CD14-positive monocyte (primary cell): ENCODE data around the gene TXNRD2. TPM values are rescaled to one million over a fixed set of nuclear protein-coding genes. Genes with fewer than 3 reads are reported as not detected.
"Not testable (repeated sequence)": the region's sequence is repeated elsewhere in the genome, so short reads cannot be mapped to it uniquely, and the experiment has no call there.

Source experiments
- DNase-seq, 3 donors: peaks; one replicate each; pipeline ENCODE4 v3.0.0-alpha.2; 2011 to 2022
- H2AFZ ChIP-seq: 2 replicates; pipeline ENCODE4 v1.6.0; 2012; ENCODE audit warnings: mild to moderate bottlenecking, low read depth, low read length, inconsistent platforms; ENCODE audit not compliant: insufficient read depth, poor library complexity, severe bottlenecking
- H3K27ac ChIP-seq, 2 donors: 1 replicate in 1 of 2; 2 replicates in 1 of 2; pipeline ENCODE4 v1.5.1; 2012 to 2013; ENCODE audit warnings: low read length in 2 of 2, control low read depth in 1 of 2, inconsistent platforms in 1 of 2, low read depth in 1 of 2, mild to moderate bottlenecking in 1 of 2
- H3K27me3 ChIP-seq, 2 donors: one replicate each; pipeline versions ENCODE4 v1.6.0 to v1.6.1; 2011 to 2013; ENCODE audit warnings: low read length in 2 of 2; ENCODE audit not compliant: control insufficient read depth in 2 of 2, insufficient read depth in 2 of 2
- H3K36me3 ChIP-seq, 2 donors: replicated peaks in 1 of 2; 1 replicate in 1 of 2; 2 replicates in 1 of 2; pipeline versions ENCODE4 v1.5.1 to v1.6.1; 2012 to 2013; ENCODE audit warnings: low read length in 2 of 2, control low read depth in 1 of 2, inconsistent platforms in 1 of 2, mild to moderate bottlenecking in 1 of 2; ENCODE audit not compliant: insufficient read depth in 2 of 2, control insufficient read depth in 1 of 2
- H3K4me1 ChIP-seq, 2 donors: 1 replicate in 1 of 2; 2 replicates in 1 of 2; pipeline versions ENCODE4 v1.5.1 to v1.6.1; 2012 to 2013; ENCODE audit warnings: low read length in 2 of 2, control low read depth in 1 of 2, inconsistent platforms in 1 of 2, mild to moderate bottlenecking in 1 of 2, moderate library complexity in 1 of 2; ENCODE audit not compliant: insufficient read depth in 2 of 2, control insufficient read depth in 1 of 2
- H3K4me2 ChIP-seq: replicated peaks from 2 replicates; pipeline ENCODE3; 2012; ENCODE audit warnings: low read length, moderate library complexity, mild to moderate bottlenecking; ENCODE audit not compliant: poor library complexity, severe bottlenecking; ENCODE audit errors: extremely low read depth
- H3K4me3 ChIP-seq, 3 experiments: fragments of 200-600 bp in 1 of 3; sonication (generic) in 1 of 3; replicated peaks in 1 of 3; 1 replicate in 2 of 3; 2 replicates in 1 of 3; pipeline ENCODE4 v1.5.1; 2011 to 2013; ENCODE audit warnings: low read length in 3 of 3, mild to moderate bottlenecking in 3 of 3, control low read depth in 2 of 3, low read depth in 2 of 3, inconsistent platforms in 1 of 3, moderate library complexity in 1 of 3
- H3K79me2 ChIP-seq: 2 replicates; pipeline ENCODE4 v1.6.0; 2012; ENCODE audit warnings: mild to moderate bottlenecking, control low read depth, inconsistent platforms, low read length, moderate library complexity; ENCODE audit not compliant: insufficient read depth
- H3K9ac ChIP-seq: 2 replicates; pipeline ENCODE4 v1.6.0; 2017; ENCODE audit warnings: low read length, mild to moderate bottlenecking; ENCODE audit not compliant: insufficient read depth, poor library complexity, severe bottlenecking
- H3K9me3 ChIP-seq, 2 donors: replicated peaks in 1 of 2; 1 replicate in 1 of 2; 2 replicates in 1 of 2; pipeline versions ENCODE4 v1.5.1 to v1.6.1; 2012 to 2013; ENCODE audit warnings: low read length in 2 of 2, control low read depth in 1 of 2; ENCODE audit not compliant: control insufficient read depth in 1 of 2, insufficient read depth in 1 of 2
- H4K20me1 ChIP-seq: 2 replicates; pipeline ENCODE4 v1.6.0; 2012; ENCODE audit warnings: mild to moderate bottlenecking, low read length, control low read depth, moderate library complexity; ENCODE audit not compliant: insufficient read depth
- H3K27ac Mint-ChIP-seq, 7 donors: one replicate each; pipeline ENCODE4 v1.8.0; 2020; ENCODE audit warnings: mild to moderate bottlenecking in 7 of 7, mixed read lengths in 7 of 7, moderate library complexity in 6 of 7, inconsistent platforms in 2 of 7
- H3K27me3 Mint-ChIP-seq, 3 donors: one replicate each; pipeline ENCODE4 v1.8.0; 2021 to 2022; ENCODE audit warnings: low read depth in 3 of 3, mild to moderate bottlenecking in 3 of 3, mixed read lengths in 3 of 3, moderate library complexity in 3 of 3, inconsistent platforms in 1 of 3
- H3K36me3 Mint-ChIP-seq, 2 donors: one replicate each; pipeline ENCODE4 v1.8.0; 2020; ENCODE audit warnings: mixed read lengths in 2 of 2, inconsistent platforms in 1 of 2, mild to moderate bottlenecking in 1 of 2
- H3K4me1 Mint-ChIP-seq: one replicate; pipeline ENCODE4 v1.8.0; 2020; ENCODE audit warnings: mild to moderate bottlenecking, mixed read lengths
- H3K4me3 Mint-ChIP-seq, 2 donors: one replicate each; pipeline ENCODE4 v1.8.0; 2020; ENCODE audit warnings: mild to moderate bottlenecking in 2 of 2, mixed read lengths in 2 of 2, moderate library complexity in 1 of 2
- H3K9me3 Mint-ChIP-seq, 7 donors: one replicate each; pipeline ENCODE4 v1.8.0; 2020 to 2022; ENCODE audit warnings: mixed read lengths in 7 of 7, mild to moderate bottlenecking in 6 of 7, moderate library complexity in 6 of 7, inconsistent platforms in 2 of 7
- WGBS: methylation state at CpG from one replicate; pipeline ENCODE4 v1.1.5; 2013; ENCODE audit warnings: missing lambda C conversion rate; ENCODE audit not compliant: insufficient coverage; 5-methylcytosine and 5-hydroxymethylcytosine counted together
- intact Hi-C, 2 donors: fragments of 100-400 bp; cut with micrococcal nuclease; formaldehyde crosslinking; loops; one replicate each; pipeline versions ENCODE4 v1.15.0 to v1.15.1; 2023
- polyA plus RNA-seq, 3 donors: library from polyadenylated mRNA; depleted of rRNA in 1 of 3; unstranded in 2 of 3; stranded (reverse) in 1 of 3; fragments of 300-500 nt in 2 of 3; fragments of >200 nt in 1 of 3; fragmentation: Illumina TruSeq in 2 of 3; gene quantifications; 1 replicate in 2 of 3; 2 replicates in 1 of 3; pipeline ENCODE4 v1.2.3, GENCODE V29; 2012 to 2021
- TF ChIP-seq, protein P1 (sequence below): fragments of 200-600 bp; IDR thresholded peaks from one replicate; pipeline ENCODE4 v1.8.0; 2022; ENCODE audit warnings: antibody characterized with exemption, mild to moderate bottlenecking

The TXNRD2 gene
- polyA plus RNA-seq, 3 donors = 24.9 to 54.9 (median 30.8) TPM

GRCh38 chr22:19884954-19885751 is 56.5 kb downstream of the TXNRD2 start:
- Mint-ChIP-seq H3K4me3 (no peak overlapping the region), H3K27me3 (peaks cover 0 to 2% (median 0%) of the 10 kb centered on the region in 3 donors), H3K4me1 (peaks cover 25% of the 10 kb centered on the region), H3K36me3 (peaks cover 19 to 52% of the 10 kb centered on the region in 2 donors), H3K9me3 (no peaks in the 10 kb centered on the region), H3K27ac (peak overlapping the region in 5 of 7 donors; percentile 82 to 96 (median 89))
- Histone ChIP-seq H3K79me2 (no peaks in the 10 kb centered on the region), H3K4me3 (no peak overlapping the region), H4K20me1 (no peaks in the 10 kb centered on the region), H3K27me3 (no peaks in the 10 kb centered on the region), H2AFZ (no peak overlapping the region), H3K27ac (peak overlapping the region in 1 of 2 donors; percentile 90), H3K4me2 (no peak overlapping the region), H3K9me3 (no peaks in the 10 kb centered on the region), H3K36me3 (peaks cover 17 to 24% of the 10 kb centered on the region in 2 donors), H3K4me1 (peaks cover 24 to 29% of the 10 kb centered on the region in 2 donors), H3K9ac (no peak overlapping the region)
- intact Hi-C loops = loop anchor here in 1 of 2 donors (5.0 kb wide), 1 partner anchor 33 kb away; the partner anchor contains the start of genes GNB1L and RTL10
- TF ChIP-seq, protein P1, sequence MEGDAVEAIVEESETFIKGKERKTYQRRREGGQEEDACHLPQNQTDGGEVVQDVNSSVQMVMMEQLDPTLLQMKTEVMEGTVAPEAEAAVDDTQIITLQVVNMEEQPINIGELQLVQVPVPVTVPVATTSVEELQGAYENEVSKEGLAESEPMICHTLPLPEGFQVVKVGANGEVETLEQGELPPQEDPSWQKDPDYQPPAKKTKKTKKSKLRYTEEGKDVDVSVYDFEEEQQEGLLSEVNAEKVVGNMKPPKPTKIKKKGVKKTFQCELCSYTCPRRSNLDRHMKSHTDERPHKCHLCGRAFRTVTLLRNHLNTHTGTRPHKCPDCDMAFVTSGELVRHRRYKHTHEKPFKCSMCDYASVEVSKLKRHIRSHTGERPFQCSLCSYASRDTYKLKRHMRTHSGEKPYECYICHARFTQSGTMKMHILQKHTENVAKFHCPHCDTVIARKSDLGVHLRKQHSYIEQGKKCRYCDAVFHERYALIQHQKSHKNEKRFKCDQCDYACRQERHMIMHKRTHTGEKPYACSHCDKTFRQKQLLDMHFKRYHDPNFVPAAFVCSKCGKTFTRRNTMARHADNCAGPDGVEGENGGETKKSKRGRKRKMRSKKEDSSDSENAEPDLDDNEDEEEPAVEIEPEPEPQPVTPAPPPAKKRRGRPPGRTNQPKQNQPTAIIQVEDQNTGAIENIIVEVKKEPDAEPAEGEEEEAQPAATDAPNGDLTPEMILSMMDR = no peak
- DNase-seq = no peak
- 93% methylated on average over 26 of the region's 26 CpGs for WGBS

- WGBS = 97% methylated on average over 15 of the region's 15 CpGs
- no peak for DNase-seq
- H3K27ac ChIP-seq = no peak overlapping the region
These were observed 57.3 kb downstream of the TXNRD2 start for GRCh38 chr22:19884161-19884953.

GRCh38 chr22:19883446-19883845 is 58.2 kb downstream of the TXNRD2 start:
- 98% methylated on average over 4 of the region's 8 CpGs for WGBS
- H3K79me2 ChIP-seq, H2AFZ ChIP-seq, intact Hi-C loops, H3K4me3 Mint-ChIP-seq, H3K9me3 ChIP-seq, H3K9ac ChIP-seq, DNase-seq, H3K4me2 ChIP-seq, H3K27ac Mint-ChIP-seq, H3K4me3 ChIP-seq, H3K9me3 Mint-ChIP-seq, H3K27me3 Mint-ChIP-seq, H3K27me3 ChIP-seq, H3K27ac ChIP-seq, H4K20me1 ChIP-seq: not testable (repeated sequence)
- peaks cover 25% of the 10 kb centered on the region for H3K4me1 Mint-ChIP-seq
- peaks cover 17 to 33% of the 10 kb centered on the region in 2 donors for H3K36me3 ChIP-seq
- H3K4me1 ChIP-seq = peaks cover 24 to 29% of the 10 kb centered on the region in 2 donors
- H3K36me3 Mint-ChIP-seq = peaks cover 22 to 55% of the 10 kb centered on the region in 2 donors

More at GRCh38 chr22:19884161-19884953, 57.3 kb downstream of the TXNRD2 start:
- peaks cover 0 to 2% (median 0%) of the 10 kb centered on the region in 3 donors for H3K27me3 Mint-ChIP-seq
- peaks cover 25% of the 10 kb centered on the region for H3K4me1 Mint-ChIP-seq
- Histone ChIP-seq H3K4me3 (no peak overlapping the region), H3K9me3 (no peaks in the 10 kb centered on the region), H3K36me3 (peaks cover 20 to 30% of the 10 kb centered on the region in 2 donors), H3K27me3 (no peaks in the 10 kb centered on the region), H3K9ac (no peak overlapping the region), H3K79me2 (no peaks in the 10 kb centered on the region), H3K4me1 (peaks cover 24 to 29% of the 10 kb centered on the region in 2 donors), H2AFZ (no peak overlapping the region), H3K4me2 (no peak overlapping the region), H4K20me1 (no peaks in the 10 kb centered on the region)
- H3K27ac Mint-ChIP-seq = peak overlapping the region in 1 of 7 donors; percentile 69
- H3K9me3 Mint-ChIP-seq = no peaks in the 10 kb centered on the region
- intact Hi-C loops = no loop called here
- no peak overlapping the region for H3K4me3 Mint-ChIP-seq
- H3K36me3 Mint-ChIP-seq = peaks cover 20 to 55% of the 10 kb centered on the region in 2 donors
- TF ChIP-seq, protein P1 = no peak
